MM.1S (cell line): Measurements from ENCODE around the gene ZNF835.
"Not testable (repeated sequence)": the region's sequence is repeated elsewhere in the genome, so short reads cannot be mapped to it uniquely, and the experiment has no call there.

Experiments
- DNase-seq: peaks from one replicate; pipeline ENCODE4 v3.0.0-alpha.2; 2015
- H2AFZ ChIP-seq: fragments of 300-600 bp; sonication (generic); 2 replicates; pipeline ENCODE4 v1.6.0; 2016; ENCODE audit warnings: antibody characterized with exemption, low read length
- H3F3A ChIP-seq: fragments of 300-600 bp; sonication (generic); 2 replicates; pipeline ENCODE4 v1.6.1; 2016; ENCODE audit warnings: mild to moderate bottlenecking, antibody characterized with exemption, low read length, moderate library complexity, mixed read lengths; ENCODE audit not compliant: insufficient read depth
- H3K27ac ChIP-seq: fragments of 300-600 bp; sonication (generic); 2 replicates; pipeline ENCODE4 v1.5.1; 2016; ENCODE audit warnings: mild to moderate bottlenecking, low read length
- H3K27me3 ChIP-seq: fragments of 300-600 bp; sonication (generic); replicated peaks from 2 replicates; pipeline ENCODE4 v1.6.0; 2016; ENCODE audit warnings: low read length; ENCODE audit not compliant: insufficient read depth
- H3K36me3 ChIP-seq: fragments of 300-600 bp; sonication (generic); replicated peaks from 2 replicates; pipeline ENCODE4 v1.6.1; 2016; ENCODE audit warnings: mild to moderate bottlenecking, low read length, mixed read lengths; ENCODE audit not compliant: insufficient read depth
- H3K4me1 ChIP-seq: fragments of 300-600 bp; sonication (generic); 2 replicates; pipeline ENCODE4 v1.6.1; 2016; ENCODE audit warnings: low read length, mixed read lengths
- H3K4me2 ChIP-seq: fragments of 300-600 bp; sonication (generic); 2 replicates; pipeline ENCODE4 v1.6.0; 2016; ENCODE audit warnings: low read depth, low read length
- H3K4me3 ChIP-seq: fragments of 300-600 bp; sonication (generic); 2 replicates; pipeline ENCODE4 v1.5.1; 2016; ENCODE audit warnings: low read length, mixed read lengths
- H3K79me2 ChIP-seq: fragments of 300-600 bp; sonication (generic); 2 replicates; pipeline ENCODE4 v1.6.1; 2016; ENCODE audit warnings: mixed run types, low read length, mixed read lengths
- H3K9ac ChIP-seq: fragments of 300-600 bp; sonication (generic); 2 replicates; pipeline ENCODE4 v1.6.1; 2016; ENCODE audit warnings: low read length, mixed read lengths
- H3K9me2 ChIP-seq: fragments of 300-600 bp; sonication (generic); replicated peaks from 2 replicates; pipeline ENCODE4 v1.6.1; 2016; ENCODE audit warnings: mild to moderate bottlenecking, low read length, mixed read lengths; ENCODE audit not compliant: insufficient read depth
- H3K9me3 ChIP-seq: fragments of 300-600 bp; sonication (generic); replicated peaks from 2 replicates; pipeline ENCODE4 v1.6.1; 2016; ENCODE audit warnings: mild to moderate bottlenecking, low read length, mixed read lengths; ENCODE audit not compliant: insufficient read depth
- H4K20me1 ChIP-seq: fragments of 300-600 bp; sonication (generic); 2 replicates; pipeline ENCODE4 v1.6.1; 2016; ENCODE audit warnings: mild to moderate bottlenecking, low read length, moderate library complexity, mixed read lengths; ENCODE audit not compliant: insufficient read depth
- EZH2 ChIP-seq: fragments of 300-600 bp; sonication (generic); optimal IDR thresholded peaks from 2 replicates; pipeline ENCODE3; 2017; ENCODE audit warnings: low read depth, mild to moderate bottlenecking, antibody characterized with exemption, low read length, mixed read lengths
- EZH2phosphoT487 ChIP-seq: fragments of 300-600 bp; sonication (generic); IDR thresholded peaks from 2 replicates; pipeline ENCODE4 v1.6.1; 2018; ENCODE audit warnings: antibody characterized with exemption, low read length
- TF ChIP-seq, protein P1 (sequence below): fragments of 300-600 bp; sonication (generic); IDR thresholded peaks from 2 replicates; pipeline ENCODE4 v1.5.1; 2016; ENCODE audit warnings: antibody characterized with exemption, low read length, mixed read lengths

Gene ZNF835

DNA sequence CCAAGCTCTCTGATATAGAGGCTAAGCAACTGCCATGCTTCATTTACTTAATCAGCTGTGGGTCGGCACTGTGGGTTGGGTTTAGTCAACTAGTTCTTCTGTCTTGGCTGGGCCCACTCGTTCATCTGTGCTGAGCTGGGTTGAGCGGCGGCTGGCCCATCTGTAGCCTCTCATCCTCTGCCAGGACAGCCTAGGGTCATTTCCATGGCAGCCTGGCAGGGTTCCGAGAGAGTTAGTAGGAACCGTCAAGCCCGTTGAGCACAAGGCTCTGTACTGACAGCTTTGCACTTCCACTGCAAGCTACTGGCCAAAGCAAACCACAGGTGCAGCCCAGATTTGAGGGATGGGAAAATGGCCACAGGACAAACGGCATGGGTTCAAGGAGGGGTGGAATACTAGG is 6.6 kb upstream of the ZNF835 start:
- H4K20me1 ChIP-seq: no peaks in the 10 kb centered on the region
- no peak overlapping the region for H3K27ac ChIP-seq
- no peaks in the 10 kb centered on the region for H3K79me2 ChIP-seq
- H3K36me3 ChIP-seq: no peaks in the 10 kb centered on the region
- H3K4me1 ChIP-seq: no peaks in the 10 kb centered on the region
- H2AFZ ChIP-seq: no peak overlapping the region
- DNase-seq: no peak
- H3K4me3 ChIP-seq: no peak overlapping the region
- H3F3A ChIP-seq: no peaks in the 10 kb centered on the region
- H3K4me2 ChIP-seq: no peak overlapping the region
- H3K9ac ChIP-seq: no peak overlapping the region
- no peaks in the 10 kb centered on the region for H3K9me3 ChIP-seq
- H3K27me3 ChIP-seq: no peaks in the 10 kb centered on the region
- no peak for TF ChIP-seq EZH2
- TF ChIP-seq EZH2phosphoT487: no peak
- TF ChIP-seq, protein P1, sequence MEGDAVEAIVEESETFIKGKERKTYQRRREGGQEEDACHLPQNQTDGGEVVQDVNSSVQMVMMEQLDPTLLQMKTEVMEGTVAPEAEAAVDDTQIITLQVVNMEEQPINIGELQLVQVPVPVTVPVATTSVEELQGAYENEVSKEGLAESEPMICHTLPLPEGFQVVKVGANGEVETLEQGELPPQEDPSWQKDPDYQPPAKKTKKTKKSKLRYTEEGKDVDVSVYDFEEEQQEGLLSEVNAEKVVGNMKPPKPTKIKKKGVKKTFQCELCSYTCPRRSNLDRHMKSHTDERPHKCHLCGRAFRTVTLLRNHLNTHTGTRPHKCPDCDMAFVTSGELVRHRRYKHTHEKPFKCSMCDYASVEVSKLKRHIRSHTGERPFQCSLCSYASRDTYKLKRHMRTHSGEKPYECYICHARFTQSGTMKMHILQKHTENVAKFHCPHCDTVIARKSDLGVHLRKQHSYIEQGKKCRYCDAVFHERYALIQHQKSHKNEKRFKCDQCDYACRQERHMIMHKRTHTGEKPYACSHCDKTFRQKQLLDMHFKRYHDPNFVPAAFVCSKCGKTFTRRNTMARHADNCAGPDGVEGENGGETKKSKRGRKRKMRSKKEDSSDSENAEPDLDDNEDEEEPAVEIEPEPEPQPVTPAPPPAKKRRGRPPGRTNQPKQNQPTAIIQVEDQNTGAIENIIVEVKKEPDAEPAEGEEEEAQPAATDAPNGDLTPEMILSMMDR: no peak
- H3K9me2 ChIP-seq: no peaks in the 10 kb centered on the region

GRCh38 chr19:56672610-56673009 is 1.1 kb upstream of the ZNF835 start:
- H3K36me3 ChIP-seq, H3F3A ChIP-seq, H3K9ac ChIP-seq, H4K20me1 ChIP-seq, H3K9me3 ChIP-seq, H3K27ac ChIP-seq, H3K9me2 ChIP-seq, H3K4me2 ChIP-seq, H3K27me3 ChIP-seq, DNase-seq, H3K4me1 ChIP-seq, H3K4me3 ChIP-seq, H3K79me2 ChIP-seq, H2AFZ ChIP-seq: not testable (repeated sequence)

DNA sequence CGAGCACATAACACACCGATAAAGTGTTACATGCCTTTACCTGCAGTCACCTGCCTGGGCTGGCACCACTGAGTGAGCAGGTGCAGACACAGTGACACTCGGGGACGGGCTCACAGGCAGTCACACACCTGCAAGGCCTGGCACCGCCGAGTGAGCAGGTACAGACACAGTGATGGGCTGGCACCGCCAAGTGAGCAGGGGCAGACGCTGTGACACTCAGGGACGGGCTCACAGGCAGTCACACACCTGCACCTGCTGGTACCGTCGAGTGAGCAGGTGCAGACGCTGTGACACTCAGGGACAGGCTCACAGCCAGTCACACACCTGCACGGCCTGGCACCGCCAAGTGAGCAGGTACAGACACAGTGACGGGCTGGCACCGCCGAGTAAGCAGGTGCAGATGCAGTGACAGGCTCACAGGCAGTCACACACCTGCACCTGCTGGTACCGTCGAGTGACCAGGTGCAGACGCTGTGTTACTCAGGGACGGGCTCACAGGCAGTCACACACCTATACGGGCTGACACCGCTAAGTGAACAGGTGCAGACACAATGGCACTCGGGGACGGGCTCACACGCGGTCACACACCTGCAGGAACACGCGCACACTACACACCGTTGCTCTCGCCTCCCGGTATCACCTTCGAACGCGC is 470 bp downstream of the ZNF835 start:
- H3K27ac ChIP-seq: no peak overlapping the region
- H3K79me2 ChIP-seq: no peaks in the 10 kb centered on the region
- H3K4me1 ChIP-seq: no peaks in the 10 kb centered on the region
- DNase-seq: no peak
- H4K20me1 ChIP-seq: no peaks in the 10 kb centered on the region
- no peaks in the 10 kb centered on the region for H3K9me2 ChIP-seq
- H3K36me3 ChIP-seq: no peaks in the 10 kb centered on the region
- H3K4me2 ChIP-seq: no peak overlapping the region
- H3K4me3 ChIP-seq: no peak overlapping the region
- no peaks in the 10 kb centered on the region for H3K9me3 ChIP-seq
- H3K9ac ChIP-seq: no peak overlapping the region
- no peaks in the 10 kb centered on the region for H3F3A ChIP-seq
- no peaks in the 10 kb centered on the region for H3K27me3 ChIP-seq
- TF ChIP-seq, protein P1: no peak
- TF ChIP-seq EZH2 (no peak), EZH2phosphoT487 (no peak)
- H2AFZ ChIP-seq: no peak overlapping the region

DNA sequence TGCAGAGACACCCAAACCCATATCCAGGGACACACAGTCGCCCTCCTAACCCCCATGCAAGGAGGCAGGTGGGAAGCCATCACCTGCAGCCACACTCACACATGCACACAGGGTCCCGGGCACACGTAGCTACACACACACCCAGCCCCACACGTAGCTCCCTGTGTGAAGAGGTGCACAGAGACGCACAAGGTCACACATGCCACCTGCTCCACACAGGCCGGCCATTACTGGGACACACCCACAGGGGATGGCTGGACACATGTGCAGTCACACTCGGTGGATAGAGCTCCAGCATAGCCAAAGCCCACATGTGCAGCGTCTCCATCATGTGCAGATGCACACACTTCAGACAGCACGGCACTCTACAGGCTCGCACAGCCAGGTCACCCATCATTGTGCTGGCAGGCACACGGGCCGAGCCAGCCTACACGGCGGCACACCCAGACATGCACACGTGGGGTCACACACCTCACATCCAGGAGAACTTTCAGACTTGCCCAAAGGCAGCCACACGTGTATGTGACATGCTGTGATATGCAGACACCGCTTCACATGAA is 1.1 kb downstream of the ZNF835 start:
- no peaks in the 10 kb centered on the region for H3K36me3 ChIP-seq
- no peak overlapping the region for H3K4me2 ChIP-seq
- no peak overlapping the region for H3K4me3 ChIP-seq
- no peak overlapping the region for H3K9ac ChIP-seq
- H3K9me2 ChIP-seq: no peaks in the 10 kb centered on the region
- TF ChIP-seq EZH2 (no peak), EZH2phosphoT487 (no peak)
- TF ChIP-seq, protein P1: no peak
- no peak for DNase-seq
- H4K20me1 ChIP-seq: no peaks in the 10 kb centered on the region
- H2AFZ ChIP-seq: no peak overlapping the region
- H3F3A ChIP-seq: no peaks in the 10 kb centered on the region
- no peaks in the 10 kb centered on the region for H3K9me3 ChIP-seq
- no peaks in the 10 kb centered on the region for H3K4me1 ChIP-seq
- no peaks in the 10 kb centered on the region for H3K27me3 ChIP-seq
- no peaks in the 10 kb centered on the region for H3K79me2 ChIP-seq
- no peak overlapping the region for H3K27ac ChIP-seq
